CD4-positive, alpha-beta T cell treated with Interleukin-15 for 1 hour (primary cell): ENCODE data around the gene EPS15.
"Not testable (repeated sequence)": the region's sequence is repeated elsewhere in the genome, so short reads cannot be mapped to it uniquely, and the experiment has no call there.

Source experiments
- DNase-seq: peaks from one replicate; pipeline ENCODE4 v3.0.0-alpha.2; 2020

EPS15 gene

GRCh38 chr1:51328926-51329325 is 190.1 kb downstream of the EPS15 start:
- no peak for DNase-seq

- DNase-seq: no peak
Observed at GRCh38 chr1:51328279-51328678, 190.8 kb downstream of the EPS15 start.

- no peak for DNase-seq
Observed at GRCh38 chr1:51327386-51327785, 191.7 kb downstream of the EPS15 start.

- DNase-seq: no peak
Observed at GRCh38 chr1:51326839-51327238, 192.2 kb downstream of the EPS15 start.

GRCh38 chr1:51325878-51326755 is 192.9 kb downstream of the EPS15 start:
- DNase-seq: no peak

- DNase-seq: no peak
Observed at GRCh38 chr1:51325391-51325790, 193.7 kb downstream of the EPS15 start.

- DNase-seq: not testable (repeated sequence)
Observed at GRCh38 chr1:51325011-51325385, 194.1 kb downstream of the EPS15 start.

- no peak for DNase-seq
Observed at GRCh38 chr1:51324251-51325010, 194.6 kb downstream of the EPS15 start.

GRCh38 chr1:51323778-51324177 is 195.3 kb downstream of the EPS15 start:
- no peak for DNase-seq

GRCh38 chr1:51322417-51323101 is 196.5 kb downstream of the EPS15 start:
- DNase-seq: no peak

- no peak for DNase-seq
Observed at GRCh38 chr1:51321924-51322280, 197.2 kb downstream of the EPS15 start.

- no peak for DNase-seq
Observed at GRCh38 chr1:51320967-51321923, 197.8 kb downstream of the EPS15 start.

- DNase-seq: no peak
Observed at GRCh38 chr1:51317798-51318197, 201.3 kb downstream of the EPS15 start.

GRCh38 chr1:51316846-51317120 is 202.3 kb downstream of the EPS15 start:
- no peak for DNase-seq

GRCh38 chr1:51316113-51316845 is 202.8 kb downstream of the EPS15 start:
- no peak for DNase-seq

GRCh38 chr1:51314974-51315373 is 204.1 kb downstream of the EPS15 start:
- no peak for DNase-seq

- no peak for DNase-seq
Observed at GRCh38 chr1:51313961-51314777, 204.9 kb downstream of the EPS15 start.

GRCh38 chr1:51313268-51313852 is 205.7 kb downstream of the EPS15 start:
- no peak for DNase-seq

- no peak for DNase-seq
Observed at GRCh38 chr1:51312718-51313117, 206.3 kb downstream of the EPS15 start.

- no peak for DNase-seq
Observed at GRCh38 chr1:51311826-51312225, 207.2 kb downstream of the EPS15 start.
